Activated naive CD4-positive, alpha-beta T cell treated with anti-CD3 and anti-CD28 coated beads for 36 hours (primary cell): ENCODE measurements around the gene SLC22A17. TPM values are rescaled to one million over a fixed set of nuclear protein-coding genes. Genes with fewer than 3 reads are reported as not detected.
A peak's percentile ranks its signal among the peaks of the same experiment; 100 is the strongest.
"Not testable (repeated sequence)": the region's sequence is repeated elsewhere in the genome, so short reads cannot be mapped to it uniquely, and the experiment has no call there.

Experiments
- CTCF ChIA-PET: fragments of 350-600 bp; sonication (Branson Sonifier 250); formaldehyde crosslinking; loops from one replicate; lab custom pipeline; 2021; ENCODE audit warnings: antibody characterized with exemption; lab: Charles Lee
- DNase-seq: peaks from one replicate; pipeline ENCODE4 v3.0.0-alpha.2; 2020
- H3K27ac Mint-ChIP-seq: one replicate; pipeline ENCODE4 v1.8.0; 2021; ENCODE audit warnings: mild to moderate bottlenecking, mixed read lengths
- H3K27me3 Mint-ChIP-seq: one replicate; pipeline ENCODE4 v1.8.0; 2021; ENCODE audit warnings: low read depth, mixed read lengths
- H3K36me3 Mint-ChIP-seq: one replicate; pipeline ENCODE4 v1.8.0; 2021; ENCODE audit warnings: low read depth, mixed read lengths
- H3K4me1 Mint-ChIP-seq: one replicate; pipeline ENCODE4 v1.8.0; 2021; ENCODE audit warnings: low read depth, mixed read lengths
- H3K4me3 Mint-ChIP-seq: one replicate; pipeline ENCODE4 v1.8.0; 2021; ENCODE audit warnings: mild to moderate bottlenecking, moderate library complexity, mixed read lengths
- H3K9me3 Mint-ChIP-seq: one replicate; pipeline ENCODE4 v1.8.0; 2021; ENCODE audit warnings: mixed read lengths
- intact Hi-C: fragments of 100-400 bp; cut with micrococcal nuclease; formaldehyde crosslinking; loops from one replicate; pipeline ENCODE4 v1.15.1; 2023
- total RNA-seq, 2 experiments: library from RNA; stranded (reverse); gene quantifications; one replicate each; pipeline ENCODE4 v1.2.3, GENCODE V29; 2021

Gene SLC22A17
- 1 to 10 TPM; 3.5 to 4.8 TPM for total RNA-seq

GRCh38 chr14:23352506-23353432 lies at the start of gene SLC22A17:
Gene SLC22A17 (minus strand): TSS chr14:23352887.
- peaks cover 6% of the 10 kb centered on the region for H3K4me1 Mint-ChIP-seq
- peak; percentile 72 for DNase-seq
- H3K27me3 Mint-ChIP-seq = peaks cover 4% of the 10 kb centered on the region
- CTCF ChIA-PET = interaction anchor here (0.6 to 2.0 kb wide), 7 partner anchors 10 to 294 kb away, joined by 3 to 10 read pairs (median 3); no protein-coding TSS in a partner anchor
- intact Hi-C loops = loop anchor here (1.0 to 2.0 kb wide), 2 partner anchors 24 to 30 kb away; no protein-coding TSS in a partner anchor
- no peak within 1 kb of the TSS for H3K27ac Mint-ChIP-seq
- H3K4me3 Mint-ChIP-seq = peak within 1 kb of the TSS; percentile 71
- no peaks in the 10 kb centered on the region for H3K36me3 Mint-ChIP-seq
- H3K9me3 Mint-ChIP-seq = no peaks in the 10 kb centered on the region

GRCh38 chr14:23401291-23401690 lies 48.6 kb upstream of the SLC22A17 start:
- CTCF ChIA-PET = no interaction called here
- no peaks in the 10 kb centered on the region for H3K9me3 Mint-ChIP-seq
- DNase-seq = no peak
- H3K27me3 Mint-ChIP-seq = peaks cover 2% of the 10 kb centered on the region
- no peak overlapping the region for H3K4me3 Mint-ChIP-seq
- H3K27ac Mint-ChIP-seq = no peak overlapping the region
- intact Hi-C loops = no loop called here
- H3K36me3 Mint-ChIP-seq = no peaks in the 10 kb centered on the region
- no peaks in the 10 kb centered on the region for H3K4me1 Mint-ChIP-seq

GRCh38 chr14:23400496-23401149 lies 47.9 kb upstream of the SLC22A17 start:
- CTCF ChIA-PET = interaction anchor here (0.6 kb wide), 1 partner anchor 236 kb away, joined by 3 read pairs; the partner anchor contains the start of gene DHRS2
- H3K4me3 Mint-ChIP-seq, H3K9me3 Mint-ChIP-seq, H3K27ac Mint-ChIP-seq, H3K4me1 Mint-ChIP-seq, H3K36me3 Mint-ChIP-seq, DNase-seq, H3K27me3 Mint-ChIP-seq, intact Hi-C loops: not testable (repeated sequence)

GRCh38 chr14:23399591-23399990 lies 46.9 kb upstream of the SLC22A17 start:
- intact Hi-C loops = no loop called here
- CTCF ChIA-PET = no interaction called here

GRCh38 chr14:23399136-23399535 lies 46.4 kb upstream of the SLC22A17 start:
- peaks cover 2% of the 10 kb centered on the region for H3K27me3 Mint-ChIP-seq
- CTCF ChIA-PET = no interaction called here
- intact Hi-C loops = no loop called here
- H3K27ac Mint-ChIP-seq = no peak overlapping the region
- DNase-seq = no peak
- no peaks in the 10 kb centered on the region for H3K9me3 Mint-ChIP-seq
- H3K4me1 Mint-ChIP-seq = no peaks in the 10 kb centered on the region
- H3K36me3 Mint-ChIP-seq = no peaks in the 10 kb centered on the region
- no peak overlapping the region for H3K4me3 Mint-ChIP-seq

More at GRCh38 chr14:23399591-23399990, 46.9 kb upstream of the SLC22A17 start:
- H3K36me3 Mint-ChIP-seq = no peaks in the 10 kb centered on the region
- no peak overlapping the region for H3K27ac Mint-ChIP-seq
- no peak overlapping the region for H3K4me3 Mint-ChIP-seq
- no peak for DNase-seq
- no peaks in the 10 kb centered on the region for H3K4me1 Mint-ChIP-seq
- H3K27me3 Mint-ChIP-seq = peaks cover 2% of the 10 kb centered on the region
- H3K9me3 Mint-ChIP-seq = no peaks in the 10 kb centered on the region

GRCh38 chr14:23398348-23398747 lies 45.7 kb upstream of the SLC22A17 start:
- DNase-seq = no peak
- H3K9me3 Mint-ChIP-seq = no peaks in the 10 kb centered on the region
- H3K4me1 Mint-ChIP-seq = no peaks in the 10 kb centered on the region
- peaks cover 2% of the 10 kb centered on the region for H3K27me3 Mint-ChIP-seq
- intact Hi-C loops = no loop called here
- no peaks in the 10 kb centered on the region for H3K36me3 Mint-ChIP-seq
- CTCF ChIA-PET = no interaction called here
- no peak overlapping the region for H3K27ac Mint-ChIP-seq
- H3K4me3 Mint-ChIP-seq = no peak overlapping the region

- intact Hi-C loops = no loop called here
- H3K36me3 Mint-ChIP-seq = no peaks in the 10 kb centered on the region
- H3K27ac Mint-ChIP-seq = no peak overlapping the region
- no peaks in the 10 kb centered on the region for H3K9me3 Mint-ChIP-seq
- CTCF ChIA-PET = interaction anchor here (0.7 to 1.2 kb wide), 2 partner anchors 16 to 412 kb away, joined by 3 to 4 read pairs; no protein-coding TSS in a partner anchor
- DNase-seq = no peak
- no peak overlapping the region for H3K4me3 Mint-ChIP-seq
- H3K27me3 Mint-ChIP-seq = peaks cover 2% of the 10 kb centered on the region
- H3K4me1 Mint-ChIP-seq = no peaks in the 10 kb centered on the region
Observed at GRCh38 chr14:23396781-23397407, 44.2 kb upstream of the SLC22A17 start.

- H3K4me1 Mint-ChIP-seq = no peaks in the 10 kb centered on the region
- no peak overlapping the region for H3K4me3 Mint-ChIP-seq
- H3K9me3 Mint-ChIP-seq = no peaks in the 10 kb centered on the region
- no peak overlapping the region for H3K27ac Mint-ChIP-seq
- peaks cover 2% of the 10 kb centered on the region for H3K27me3 Mint-ChIP-seq
- CTCF ChIA-PET = no interaction called here
- no peaks in the 10 kb centered on the region for H3K36me3 Mint-ChIP-seq
- no peak for DNase-seq
- intact Hi-C loops = no loop called here
Observed at GRCh38 chr14:23396126-23396525, 43.4 kb upstream of the SLC22A17 start.

- H3K9me3 Mint-ChIP-seq = no peaks in the 10 kb centered on the region
- no peaks in the 10 kb centered on the region for H3K36me3 Mint-ChIP-seq
- no peak overlapping the region for H3K27ac Mint-ChIP-seq
- H3K4me1 Mint-ChIP-seq = no peaks in the 10 kb centered on the region
- H3K27me3 Mint-ChIP-seq = no peaks in the 10 kb centered on the region
- DNase-seq = no peak
- no peak overlapping the region for H3K4me3 Mint-ChIP-seq
- CTCF ChIA-PET = interaction anchor here (1.2 kb wide), 2 partner anchors 10 to 146 kb away, joined by 3 to 4 read pairs; no protein-coding TSS in a partner anchor
- intact Hi-C loops = no loop called here
Observed at GRCh38 chr14:23392613-23393012, 39.9 kb upstream of the SLC22A17 start.

- H3K9me3 Mint-ChIP-seq, H3K27me3 Mint-ChIP-seq, intact Hi-C loops, H3K4me3 Mint-ChIP-seq, H3K36me3 Mint-ChIP-seq, H3K27ac Mint-ChIP-seq, DNase-seq, H3K4me1 Mint-ChIP-seq: not testable (repeated sequence)
- CTCF ChIA-PET = interaction anchor here (1.2 kb wide), 1 partner anchor 9 kb away, joined by 3 read pairs; no protein-coding TSS in a partner anchor
Observed at GRCh38 chr14:23389871-23390270, 37.2 kb upstream of the SLC22A17 start.

GRCh38 chr14:23389396-23389795 lies 36.7 kb upstream of the SLC22A17 start:
- intact Hi-C loops = no loop called here
- CTCF ChIA-PET = no interaction called here

GRCh38 chr14:23388996-23389395 lies 36.3 kb upstream of the SLC22A17 start:
- CTCF ChIA-PET = no interaction called here
- Mint-ChIP-seq H3K27ac (no peak overlapping the region), H3K4me3 (no peak overlapping the region)

More at GRCh38 chr14:23389396-23389795, 36.7 kb upstream of the SLC22A17 start:
- Mint-ChIP-seq H3K4me1 (no peaks in the 10 kb centered on the region), H3K4me3 (no peak overlapping the region), H3K27ac (no peak overlapping the region), H3K27me3 (no peaks in the 10 kb centered on the region), H3K9me3 (no peaks in the 10 kb centered on the region), H3K36me3 (no peaks in the 10 kb centered on the region)
- DNase-seq = no peak

More at GRCh38 chr14:23388996-23389395, 36.3 kb upstream of the SLC22A17 start:
- DNase-seq = no peak
- intact Hi-C loops = no loop called here
- no peaks in the 10 kb centered on the region for H3K27me3 Mint-ChIP-seq
- no peaks in the 10 kb centered on the region for H3K4me1 Mint-ChIP-seq
- H3K9me3 Mint-ChIP-seq = no peaks in the 10 kb centered on the region
- no peaks in the 10 kb centered on the region for H3K36me3 Mint-ChIP-seq
